H1 (cell line): ENCODE results near the gene MAD2L1. TPM values are rescaled to one million over a fixed set of nuclear protein-coding genes. Genes with fewer than 3 reads are reported as not detected.

ENCODE experiments used
- CTCF ChIA-PET: fragments of 300-600 bp; sonication (Branson Sonifier 250); formaldehyde crosslinking; loops from one replicate; lab custom pipeline; 2021; ENCODE audit not compliant: partially characterized antibody; lab: Charles Lee
- POLR2A ChIA-PET: fragments of 300-600 bp; sonication (Branson Sonifier 250); formaldehyde crosslinking; loops from one replicate; lab custom pipeline; 2021; ENCODE audit warnings: inconsistent platforms; ENCODE audit not compliant: partially characterized antibody; lab: Charles Lee
- DNase-seq, 2 experiments: peaks; one replicate each; pipeline versions ENCODE4 v3.0.0 to v3.0.0-alpha.2; 2010 to 2022; ENCODE audit warnings: low spot score in 2 of 2, low read depth in 1 of 2, mixed read lengths in 1 of 2
- FAIRE-seq: peaks from 2 replicates; lab custom pipeline; 2011; peaks lifted over from hg19 to GRCh38; lab: Jason Lieb, UNC
- H2AFZ ChIP-seq: 2 replicates; pipeline ENCODE4 v1.8.1; 2012; ENCODE audit warnings: low read length, inconsistent platforms
- H2AK5ac ChIP-seq: 2 replicates; pipeline ENCODE4 v1.6.1; 2013; ENCODE audit warnings: low read depth, low read length
- H2BK120ac ChIP-seq: replicated peaks from 2 replicates; pipeline ENCODE3; 2013; ENCODE audit warnings: low read depth, low read length, inconsistent platforms
- H2BK12ac ChIP-seq: 2 replicates; pipeline ENCODE4 v1.6.1; 2013; ENCODE audit warnings: low read depth, low read length
- H2BK15ac ChIP-seq: 2 replicates; pipeline ENCODE4 v1.6.1; 2013; ENCODE audit warnings: low read length
- H2BK20ac ChIP-seq: 2 replicates; pipeline ENCODE4 v1.6.1; 2013; ENCODE audit warnings: low read length
- H2BK5ac ChIP-seq: 2 replicates; pipeline ENCODE4 v1.6.1; 2013; ENCODE audit warnings: low read depth, low read length
- H3K14ac ChIP-seq: 2 replicates; pipeline ENCODE4 v1.6.1; 2013; ENCODE audit warnings: inconsistent platforms; ENCODE audit not compliant: insufficient read length
- H3K18ac ChIP-seq: 2 replicates; pipeline ENCODE4 v1.6.1; 2013; ENCODE audit warnings: low read length; ENCODE audit errors: extremely low read depth
- H3K23ac ChIP-seq: 2 replicates; pipeline ENCODE4 v1.6.1; 2013; ENCODE audit warnings: inconsistent platforms; ENCODE audit not compliant: insufficient read length
- H3K23me2 ChIP-seq: 2 replicates; pipeline ENCODE4 v1.6.1; 2013; ENCODE audit warnings: low read depth, low read length
- H3K27ac ChIP-seq: 2 replicates; pipeline ENCODE4 v1.6.1; 2011; ENCODE audit warnings: low read depth, low read length, inconsistent platforms
- H3K27me3 ChIP-seq, 4 experiments: replicated peaks in 1 of 4; 1 replicate in 1 of 4; 2 replicates in 3 of 4; pipeline versions ENCODE4 v1.6.1 to v1.8.1; 2011 to 2013; ENCODE audit warnings: low read length in 3 of 4, mild to moderate bottlenecking in 3 of 4, inconsistent platforms in 2 of 4, mixed read lengths in 2 of 4, moderate library complexity in 1 of 4; ENCODE audit not compliant: control insufficient read depth in 3 of 4, insufficient read depth in 3 of 4; ENCODE audit errors: extremely low read depth in 1 of 4
- H3K36me3 ChIP-seq, 4 experiments: 2 replicates each; pipeline versions ENCODE4 v1.6.1 to v1.8.1; 2011 to 2013; ENCODE audit warnings: mild to moderate bottlenecking in 4 of 4, low read length in 3 of 4, moderate library complexity in 2 of 4, control low read depth in 1 of 4, inconsistent platforms in 1 of 4; ENCODE audit not compliant: insufficient read depth in 4 of 4, control insufficient read depth in 2 of 4
- H3K4ac ChIP-seq: replicated peaks from 2 replicates; pipeline ENCODE3; 2013; ENCODE audit warnings: low read length, low read depth, mixed read lengths, inconsistent platforms; ENCODE audit not compliant: insufficient read length
- H3K4me1 ChIP-seq, 4 experiments: replicated peaks in 1 of 4; 1 replicate in 1 of 4; 2 replicates in 3 of 4; pipeline versions ENCODE4 v1.6.1 to v1.8.1; 2011 to 2013; ENCODE audit warnings: low read length in 3 of 4, inconsistent platforms in 2 of 4, mixed read lengths in 1 of 4; ENCODE audit not compliant: insufficient read depth in 4 of 4, control insufficient read depth in 3 of 4
- H3K4me2 ChIP-seq, 2 experiments: 2 replicates each; pipeline versions ENCODE4 v1.6.1 to v1.8.1; 2011 to 2013; ENCODE audit warnings: low read depth in 2 of 2, low read length in 2 of 2, control low read depth in 1 of 2, inconsistent platforms in 1 of 2, mild to moderate bottlenecking in 1 of 2; ENCODE audit not compliant: insufficient read depth in 1 of 2
- H3K4me3 ChIP-seq, 4 experiments: fragments of 200-600, 300-600 bp in 1 of 4; sonication (generic), shearing (Covaris generic), sonication (Bioruptor Twin) in 1 of 4; 2 replicates each; pipeline versions ENCODE4 v1.5.1 to v1.8.1; 2011 to 2016; ENCODE audit warnings: low read length in 4 of 4, low read depth in 3 of 4, control low read depth in 2 of 4, inconsistent platforms in 2 of 4, mild to moderate bottlenecking in 2 of 4, mixed read lengths in 1 of 4, moderate library complexity in 1 of 4; ENCODE audit not compliant: insufficient read depth in 2 of 4; ENCODE audit errors: extremely low read depth in 1 of 4
- H3K56ac ChIP-seq: replicated peaks from 2 replicates; pipeline ENCODE3; 2013; ENCODE audit warnings: low read depth, mild to moderate bottlenecking, mixed read lengths, low read length, inconsistent platforms; ENCODE audit not compliant: insufficient read length
- H3K79me1 ChIP-seq: 2 replicates; pipeline ENCODE4 v1.6.1; 2013; ENCODE audit warnings: low read depth, low read length, control low read depth
- H3K79me2 ChIP-seq, 2 experiments: 2 replicates each; pipeline versions ENCODE4 v1.6.1 to v1.8.1; 2012 to 2013; ENCODE audit warnings: low read length in 2 of 2, mild to moderate bottlenecking in 2 of 2, inconsistent platforms in 1 of 2; ENCODE audit not compliant: insufficient read depth in 2 of 2, control insufficient read depth in 1 of 2
- H3K9ac ChIP-seq, 4 experiments: replicated peaks in 1 of 4; 1 replicate in 1 of 4; 2 replicates in 3 of 4; pipeline versions ENCODE4 v1.6.1 to v1.8.1; 2011 to 2013; ENCODE audit warnings: low read depth in 3 of 4, low read length in 3 of 4, control low read depth in 2 of 4, mild to moderate bottlenecking in 2 of 4, moderate library complexity in 2 of 4, inconsistent platforms in 1 of 4; ENCODE audit errors: extremely low read depth in 1 of 4
- H3K9me3 ChIP-seq, 2 experiments: 2 replicates each; pipeline versions ENCODE4 v1.6.1 to v1.8.1; 2012 to 2013; ENCODE audit warnings: mild to moderate bottlenecking in 2 of 2, moderate library complexity in 2 of 2, control low read depth in 1 of 2, inconsistent platforms in 1 of 2, low read depth in 1 of 2, low read length in 1 of 2, mixed read lengths in 1 of 2; ENCODE audit not compliant: insufficient read depth in 2 of 2
- H4K20me1 ChIP-seq, 2 experiments: replicated peaks in 1 of 2; 2 replicates each; pipeline versions ENCODE3 to v1.8.1; 2011 to 2013; ENCODE audit warnings: inconsistent platforms in 2 of 2, low read length in 2 of 2, mild to moderate bottlenecking in 1 of 2; ENCODE audit not compliant: insufficient read depth in 2 of 2, control insufficient read depth in 1 of 2
- H4K5ac ChIP-seq: 2 replicates; pipeline ENCODE4 v1.6.1; 2013; ENCODE audit warnings: low read length, low read depth, mixed read lengths, inconsistent platforms; ENCODE audit not compliant: insufficient read length
- H4K8ac ChIP-seq: 2 replicates; pipeline ENCODE4 v1.8.0; 2013; ENCODE audit warnings: mild to moderate bottlenecking, moderate library complexity, low read length, inconsistent platforms; ENCODE audit not compliant: insufficient read depth; ENCODE audit errors: extremely low read depth
- H4K91ac ChIP-seq: replicated peaks from 2 replicates; pipeline ENCODE3; 2013; ENCODE audit warnings: low read length, mixed read lengths, inconsistent platforms; ENCODE audit not compliant: insufficient read length
- ATF2 ChIP-seq: IDR thresholded peaks from 2 replicates; pipeline ENCODE4 v1.6.1; 2012; ENCODE audit warnings: low read length, inconsistent platforms
- ATF3 ChIP-seq: IDR thresholded peaks from 2 replicates; pipeline ENCODE4 v1.6.1; 2011; ENCODE audit warnings: low read depth, mild to moderate bottlenecking, low read length; ENCODE audit not compliant: insufficient read depth
- BCL11A ChIP-seq, 2 experiments: IDR thresholded peaks; one replicate each; pipeline ENCODE4 v1.6.1; 2011; ENCODE audit warnings: low read depth in 2 of 2, low read length in 2 of 2, mild to moderate bottlenecking in 2 of 2
- BRCA1 ChIP-seq: IDR thresholded peaks from 2 replicates; pipeline ENCODE4 v1.6.1; 2012; ENCODE audit warnings: low read depth, low read length, improper control_type of control experiment
- CTBP2 ChIP-seq: IDR thresholded peaks from 2 replicates; pipeline ENCODE4 v1.7.0; 2011; ENCODE audit warnings: borderline replicate concordance, mild to moderate bottlenecking, moderate library complexity, mixed read lengths, low read length; ENCODE audit not compliant: insufficient read depth, insufficient read length
- GTF2F1 ChIP-seq: IDR thresholded peaks from 2 replicates; pipeline ENCODE4 v1.6.1; 2012; ENCODE audit warnings: low read depth, low read length, improper control_type of control experiment, borderline replicate concordance
- JUND ChIP-seq: IDR thresholded peaks from 2 replicates; pipeline ENCODE4 v1.6.1; 2011; ENCODE audit warnings: mild to moderate bottlenecking, improper control_type of control experiment, low read length
- RNF2 ChIP-seq: fragments of 200-900, 300-1000 bp; sonication (generic); IDR thresholded peaks from 2 replicates; pipeline ENCODE4 v1.7.1; 2016; ENCODE audit warnings: borderline replicate concordance, low read depth, mild to moderate bottlenecking, antibody characterized with exemption, low read length; ENCODE audit not compliant: poor library complexity, severe bottlenecking; ENCODE audit errors: missing control alignments
- SIN3A ChIP-seq, 2 experiments: IDR thresholded peaks in 1 of 2; conservative IDR thresholded peaks in 1 of 2; 2 replicates each; pipeline ENCODE4 v1.6.1; 2011 to 2012; ENCODE audit warnings: low read length in 2 of 2, improper control_type of control experiment in 1 of 2, low read depth in 1 of 2, mild to moderate bottlenecking in 1 of 2
- SIX5 ChIP-seq: IDR thresholded peaks from 2 replicates; pipeline ENCODE4 v1.6.1; 2011; ENCODE audit warnings: mild to moderate bottlenecking, low read depth, low read length
- TBP ChIP-seq: IDR thresholded peaks from 2 replicates; pipeline ENCODE4 v1.6.1; 2011; ENCODE audit warnings: low read depth, low read length, improper control_type of control experiment
- ZNF274 ChIP-seq: IDR thresholded peaks from 2 replicates; pipeline ENCODE4 v1.7.0; 2012; ENCODE audit warnings: low read length, borderline replicate concordance; ENCODE audit errors: extremely low read depth
- polyA plus RNA-seq, 7 experiments: library from polyadenylated mRNA; depleted of rRNA in 3 of 7; stranded (reverse) in 5 of 7; unstranded in 2 of 7; fragments of >200 nt in 5 of 7; fragments of 200-250 nt in 2 of 7; gene quantifications; 1 replicate in 5 of 7; 2 replicates in 1 of 7; 4 replicates in 1 of 7; pipeline versions ENCODE4 v1.2.1 to v1.2.3, GENCODE V29; 2011 to 2013; ENCODE audit warnings: missing spikeins in 2 of 7, mixed read lengths in 2 of 7
- total RNA-seq: library from RNA; stranded (reverse); fragmentation: NEBNext Ultra II Directional; extraction: Animal tissue kit (Norgen Biotek cat#: 25700); gene quantifications from 2 replicates; pipeline ENCODE4 v1.2.1, GENCODE V29; 2021

MAD2L1 gene
- total and polyA plus RNA-seq, 2 of the 8 experiments (the other 6 are each of a cell fraction or from before 2014, with no cell fraction given): 51.1 to 88.1 TPM

- no peak overlapping the region for H3K56ac ChIP-seq
- H4K91ac ChIP-seq: no peak overlapping the region
- no peak overlapping the region for H2BK12ac ChIP-seq
- H3K9me3 ChIP-seq: no peaks in the 10 kb centered on the region
- DNase-seq: no peak
- no peak overlapping the region for H2AFZ ChIP-seq
- H3K4me2 ChIP-seq: no peak overlapping the region
- H2BK15ac ChIP-seq: no peak overlapping the region
- no peak overlapping the region for H4K8ac ChIP-seq
- no peak overlapping the region for H4K5ac ChIP-seq
- peaks cover 0 to under 1% of the 10 kb centered on the region in 2 experiments; a peak in 1 of 4 replicates for H3K79me2 ChIP-seq
- H3K23me2 ChIP-seq: no peaks in the 10 kb centered on the region
- H3K36me3 ChIP-seq: peaks cover 0 to 46% (median 29%) of the 10 kb centered on the region in 4 experiments; a peak in 6 of 8 replicates
- H3K4me3 ChIP-seq: no peak overlapping the region
- no peaks in the 10 kb centered on the region for H3K27me3 ChIP-seq
- no peak overlapping the region for H3K27ac ChIP-seq
- H2AK5ac ChIP-seq: no peak overlapping the region
- no peak overlapping the region for H3K14ac ChIP-seq
- no peak overlapping the region for H3K4ac ChIP-seq
- no peaks in the 10 kb centered on the region for H3K79me1 ChIP-seq
- no peak overlapping the region for H3K18ac ChIP-seq
- H2BK120ac ChIP-seq: no peak overlapping the region
- no peak overlapping the region for H2BK5ac ChIP-seq
- ChIA-PET CTCF (interaction anchor here (1.0 kb wide), 2 partner anchors 428 to 682 kb away, joined by 3 to 4 read pairs; partner anchors contain the start of gene PDE5A), POLR2A (interaction anchor here (1.0 to 1.4 kb wide), 3 partner anchors 12 to 428 kb away, joined by 3 to 4 read pairs (median 4); partner anchors contain the start of gene PDE5A)
- H3K4me1 ChIP-seq: no peaks in the 10 kb centered on the region
- no peak overlapping the region for H3K9ac ChIP-seq
- no peak for FAIRE-seq
- H2BK20ac ChIP-seq: no peak overlapping the region
- H4K20me1 ChIP-seq: peaks cover 2 to 5% of the 10 kb centered on the region in 2 experiments
- no peak overlapping the region for H3K23ac ChIP-seq
- TF ChIP-seq CTBP2 (no peak), SIX5 (no peak), SIN3A (conservative IDR thresholded peaks at IDR 0.05 in 1 of 2, IDR thresholded peaks at IDR 0.05 in 1 of 2; ENCODE audit: low read depth in 1 of 2, low read length in 2 of 2) (no peak), BRCA1 (no peak), TBP (no peak), ATF2 (no peak), ZNF274 (no peak), JUND (no peak), BCL11A (IDR thresholded peaks at IDR 0.05; ENCODE audit: low read depth in 2 of 2, low read length in 2 of 2) (no peak), GTF2F1 (no peak), ATF3 (no peak), RNF2 (no peak)
Observed at GRCh38 chr4:120056246-120056645, 10.4 kb downstream of the MAD2L1 start.
